KOPT-K1 (cell line): ENCODE results near the gene DAO.
"Not testable (repeated sequence)": the region's sequence is repeated elsewhere in the genome, so short reads cannot be mapped to it uniquely, and the experiment has no call there.

Experiments
- H3K27ac ChIP-seq: fragments of 200-600 bp; sonication (generic); 2 replicates; pipeline ENCODE4 v1.5.1; 2016; ENCODE audit warnings: antibody characterized with exemption, mild to moderate bottlenecking, low read depth, low read length; ENCODE audit not compliant: poor library complexity, severe bottlenecking
- H3K36me3 ChIP-seq: fragments of 200-600 bp; sonication (generic); 2 replicates; pipeline ENCODE4 v1.5.1; 2017; ENCODE audit warnings: antibody characterized with exemption, mild to moderate bottlenecking, low read length, moderate library complexity; ENCODE audit not compliant: insufficient read depth
- H3K9me3 ChIP-seq: fragments of 200-600 bp; sonication (generic); 2 replicates; pipeline ENCODE4 v1.5.1; 2017; ENCODE audit warnings: antibody characterized with exemption, low read length, mild to moderate bottlenecking; ENCODE audit not compliant: insufficient read depth, poor library complexity, severe bottlenecking

The DAO gene

GRCh38 chr12:108841825-108842224, 38.1 kb upstream of the DAO start:
- H3K9me3 ChIP-seq, H3K27ac ChIP-seq: not testable (repeated sequence)
- H3K36me3 ChIP-seq: peaks cover 26% of the 10 kb centered on the region

- Histone ChIP-seq H3K27ac (no peak overlapping the region), H3K36me3 (peaks cover 32% of the 10 kb centered on the region), H3K9me3 (no peaks in the 10 kb centered on the region)
These were observed 37.5 kb upstream of the DAO start for GRCh38 chr12:108842361-108842760.

DNA sequence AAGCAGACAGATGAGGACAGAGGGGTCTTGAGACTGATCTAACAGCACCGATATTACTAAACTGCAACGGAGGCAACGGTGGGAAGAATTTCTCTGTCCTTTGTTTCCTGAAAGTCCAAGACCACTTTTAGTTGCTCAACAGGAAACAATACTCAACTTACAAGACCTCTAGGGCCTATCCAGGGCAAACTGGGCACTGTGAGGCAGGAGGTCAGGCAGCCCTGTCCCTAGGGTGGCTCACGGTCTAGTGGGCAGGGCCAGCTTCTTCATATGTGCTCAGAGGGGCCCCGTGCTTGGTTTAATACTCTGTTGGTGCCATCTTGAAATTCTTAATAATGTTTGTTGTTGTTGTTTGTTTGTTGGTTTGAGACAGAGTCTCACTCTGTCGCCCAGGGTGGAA, 36.7 kb upstream of the DAO start:
- H3K9me3 ChIP-seq: no peaks in the 10 kb centered on the region
- H3K27ac ChIP-seq: no peak overlapping the region
- peaks cover 40% of the 10 kb centered on the region for H3K36me3 ChIP-seq

- Histone ChIP-seq H3K9me3 (no peaks in the 10 kb centered on the region), H3K27ac (no peak overlapping the region), H3K36me3 (peaks cover 50% of the 10 kb centered on the region)
These were observed 34.2 kb upstream of the DAO start for GRCh38 chr12:108845696-108846095.

GRCh38 chr12:108846290-108846701, 33.6 kb upstream of the DAO start:
- no peak overlapping the region for H3K27ac ChIP-seq
- H3K36me3 ChIP-seq: peaks cover 50% of the 10 kb centered on the region
- no peaks in the 10 kb centered on the region for H3K9me3 ChIP-seq

- Histone ChIP-seq H3K9me3 (no peaks in the 10 kb centered on the region), H3K36me3 (peaks cover 45% of the 10 kb centered on the region), H3K27ac (no peak overlapping the region)
These were observed 32.2 kb upstream of the DAO start for GRCh38 chr12:108847705-108848104.

GRCh38 chr12:108849660-108850059, 30.2 kb upstream of the DAO start:
- H3K36me3 ChIP-seq: peaks cover 36% of the 10 kb centered on the region
- H3K27ac ChIP-seq: no peak overlapping the region
- H3K9me3 ChIP-seq: no peaks in the 10 kb centered on the region

DNA sequence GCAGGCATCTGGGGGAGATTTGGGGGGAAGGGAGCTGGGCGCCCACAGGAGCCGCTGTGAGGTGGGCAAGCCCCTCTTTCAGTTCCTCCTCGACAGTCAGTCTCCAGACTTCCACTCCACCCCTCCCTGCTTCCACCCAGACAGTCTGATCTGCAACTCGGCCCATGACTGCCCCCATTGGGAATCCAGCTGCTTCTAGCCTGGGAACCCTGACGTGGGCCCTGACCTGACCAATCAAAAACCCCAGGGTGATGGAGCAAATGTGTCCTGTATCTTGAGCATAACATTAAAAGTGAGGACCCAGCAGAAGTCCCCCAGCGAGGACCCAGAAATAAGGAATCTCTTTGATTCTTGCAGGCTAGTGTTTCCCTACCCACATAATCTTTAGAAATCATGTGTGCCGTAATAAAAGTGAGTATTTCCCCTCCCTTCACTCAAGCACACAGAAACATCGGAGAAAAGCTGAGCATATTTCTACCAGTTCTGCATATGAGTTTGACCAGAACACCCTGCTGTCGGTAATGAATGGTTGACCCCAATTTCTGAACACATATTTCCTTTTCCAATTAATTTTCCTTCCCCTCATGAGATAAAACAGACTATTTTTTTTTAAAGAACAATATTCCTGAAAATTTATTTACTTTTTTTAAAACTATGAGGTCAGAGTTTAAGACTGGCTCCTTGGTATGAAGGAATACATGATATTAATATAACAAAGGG, 28.9 kb upstream of the DAO start:
- H3K9me3 ChIP-seq: no peaks in the 10 kb centered on the region
- peaks cover 32% of the 10 kb centered on the region for H3K36me3 ChIP-seq
- no peak overlapping the region for H3K27ac ChIP-seq

DNA sequence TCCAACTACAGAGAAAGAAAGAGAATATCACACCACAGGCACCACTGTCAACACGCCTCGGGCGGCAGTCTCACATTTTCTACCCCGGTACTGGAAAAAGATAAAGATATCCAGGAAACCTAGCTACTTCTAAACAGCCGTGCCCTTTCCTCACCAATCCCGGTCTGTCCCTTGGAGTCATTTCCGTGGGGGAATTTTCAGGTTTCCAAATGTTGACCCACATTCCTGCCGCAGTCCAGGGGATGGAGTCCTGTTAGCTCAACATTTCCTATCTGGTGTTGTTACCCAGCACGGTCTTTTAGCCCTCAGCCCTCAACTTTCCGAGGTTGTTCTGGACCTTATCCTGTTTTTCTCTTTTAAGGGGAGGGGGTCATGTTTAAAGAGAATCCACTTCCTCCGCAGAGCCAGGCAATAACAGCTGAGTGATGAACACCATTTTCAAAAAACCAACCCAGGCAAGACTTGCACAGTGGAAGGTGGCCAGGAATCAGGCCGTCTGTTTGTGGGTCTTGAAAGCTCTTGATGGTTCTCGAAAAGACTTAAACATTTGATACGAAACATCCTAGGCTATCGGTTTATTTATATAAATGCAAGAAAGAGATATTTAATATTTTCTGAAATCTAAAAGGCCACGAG, 27.1 kb upstream of the DAO start:
- no peaks in the 10 kb centered on the region for H3K9me3 ChIP-seq
- H3K27ac ChIP-seq: no peak overlapping the region
- H3K36me3 ChIP-seq: peaks cover 14% of the 10 kb centered on the region

- Histone ChIP-seq H3K9me3 (no peaks in the 10 kb centered on the region), H3K36me3 (peaks cover 8% of the 10 kb centered on the region), H3K27ac (no peak overlapping the region)
These were observed 26.5 kb upstream of the DAO start for GRCh38 chr12:108853426-108853825.

GRCh38 chr12:108853981-108854446, 25.9 kb upstream of the DAO start:
- no peak overlapping the region for H3K27ac ChIP-seq
- H3K36me3 ChIP-seq: peaks cover 2% of the 10 kb centered on the region
- H3K9me3 ChIP-seq: no peaks in the 10 kb centered on the region

- Histone ChIP-seq H3K9me3 (no peaks in the 10 kb centered on the region), H3K36me3 (no peaks in the 10 kb centered on the region; the same call in 1 of the 2 replicates), H3K27ac (no peak overlapping the region)
These were observed 25.2 kb upstream of the DAO start for GRCh38 chr12:108854451-108855283.

GRCh38 chr12:108855284-108856169, 24.4 kb upstream of the DAO start:
- H3K27ac ChIP-seq: no peak overlapping the region
- no peaks in the 10 kb centered on the region; the same call in 1 of the 2 replicates for H3K36me3 ChIP-seq

GRCh38 chr12:108856170-108856427, 23.8 kb upstream of the DAO start:
- no peaks in the 10 kb centered on the region for H3K9me3 ChIP-seq
- no peaks in the 10 kb centered on the region; the same call in 1 of the 2 replicates for H3K36me3 ChIP-seq
- H3K27ac ChIP-seq: no peak overlapping the region

More at GRCh38 chr12:108855284-108856169, 24.4 kb upstream of the DAO start:
- no peaks in the 10 kb centered on the region for H3K9me3 ChIP-seq
